Measurements from ENCODE around the gene FYCO1.

GRCh38 chr3:45950131-45950530 lies 45.5 kb downstream of the FYCO1 start:
- TF ChIP-seq POLR2A (IDR thresholded peaks at IDR 0.05; ENCODE audit: low read length) (no peak), GATA1 (IDR thresholded peaks at IDR 0.05; ENCODE audit: low read depth, low read length) (no peak)

All from erythroblast (primary cell).